Upper lobe of left lung (tissue), 6 donors: Measurements from ENCODE around the gene FMN2. TPM values are rescaled to one million over a fixed set of nuclear protein-coding genes. Genes with fewer than 3 reads are reported as not detected.

ENCODE experiments used
- ATAC-seq, 2 donors: fragments of 200-7000 bp; cut with Tn5 transposase; one replicate each; pipeline ENCODE4 v1.9.1; 2022; ENCODE audit warnings: mild to moderate bottlenecking in 2 of 2, moderate library complexity in 2 of 2; ENCODE audit not compliant: low FRiP score in 2 of 2
- DNase-seq, 2 donors: peaks; one replicate each; pipeline ENCODE4 v3.0.0-alpha.2; 2019 to 2020
- H3K27ac ChIP-seq, 4 donors: fragments of 200-600 bp; sonication (generic); one replicate each; pipeline ENCODE4 v1.5.1; 2016 to 2019
- H3K27me3 ChIP-seq, 4 donors: fragments of 200-600 bp; sonication (generic); one replicate each; pipeline ENCODE4 v1.5.1; 2017 to 2019
- H3K36me3 ChIP-seq, 4 donors: fragments of 200-600 bp; sonication (generic); one replicate each; pipeline ENCODE4 v1.5.1; 2016 to 2019
- H3K4me1 ChIP-seq, 4 donors: fragments of 200-600 bp; sonication (generic); one replicate each; pipeline ENCODE4 v1.5.1; 2018 to 2019
- H3K4me3 ChIP-seq, 4 donors: fragments of 200-600 bp; sonication (generic); one replicate each; pipeline ENCODE4 v1.5.1; 2017 to 2019; ENCODE audit warnings: mild to moderate bottlenecking in 2 of 4, moderate library complexity in 1 of 4
- H3K9me3 ChIP-seq, 4 donors: fragments of 200-600 bp; sonication (generic); one replicate each; pipeline ENCODE4 v1.5.1; 2018 to 2019
- CTCF ChIP-seq, 6 experiments: fragments of 450-650 bp in 4 of 6; fragments of 200-600 bp in 2 of 6; sonication (generic) in 2 of 6; IDR thresholded peaks; one replicate each; pipeline ENCODE4 v1.5.1; 2016 to 2019; ENCODE audit warnings: antibody characterized with exemption in 6 of 6
- EP300 ChIP-seq, 4 donors: sonication (generic); formaldehyde crosslinking; IDR thresholded peaks; one replicate each; pipeline ENCODE4 v1.5.1; 2017; ENCODE audit warnings: antibody characterized with exemption in 4 of 4, control low read depth in 2 of 4
- POLR2A ChIP-seq, 4 donors: fragments of 450-650 bp; IDR thresholded peaks; one replicate each; pipeline ENCODE4 v1.5.1; 2016 to 2017; ENCODE audit warnings: antibody characterized with exemption in 4 of 4, mild to moderate bottlenecking in 2 of 4
- POLR2AphosphoS5 ChIP-seq, 2 donors: sonication (generic); formaldehyde crosslinking; IDR thresholded peaks; one replicate each; pipeline ENCODE4 v1.5.1; 2017; ENCODE audit warnings: antibody characterized with exemption in 2 of 2
- WGBS, 2 donors: methylation state at CpG; one replicate each; pipeline ENCODE4 v1.1.5; 2017 to 2018; 5-methylcytosine and 5-hydroxymethylcytosine counted together
- total RNA-seq, 6 donors: library from RNA; depleted of rRNA in 4 of 6; stranded (reverse); fragments of >200 nt in 4 of 6; gene quantifications; one replicate each; pipeline versions ENCODE4 v1.1.0 to v1.2.1, GENCODE V29; 2016 to 2021
- donor health status: DM: no; HTN: no; CAD: no; lungs with moderate emphysema.
- donor health status: DM: no; HTN: yes; CAD: no; lungs with severe emphysema.

Gene FMN2
- total RNA-seq, 6 donors from 2014 or later = 0.06 to 1.0 (median 0.54) TPM; not detected in 1

DNA sequence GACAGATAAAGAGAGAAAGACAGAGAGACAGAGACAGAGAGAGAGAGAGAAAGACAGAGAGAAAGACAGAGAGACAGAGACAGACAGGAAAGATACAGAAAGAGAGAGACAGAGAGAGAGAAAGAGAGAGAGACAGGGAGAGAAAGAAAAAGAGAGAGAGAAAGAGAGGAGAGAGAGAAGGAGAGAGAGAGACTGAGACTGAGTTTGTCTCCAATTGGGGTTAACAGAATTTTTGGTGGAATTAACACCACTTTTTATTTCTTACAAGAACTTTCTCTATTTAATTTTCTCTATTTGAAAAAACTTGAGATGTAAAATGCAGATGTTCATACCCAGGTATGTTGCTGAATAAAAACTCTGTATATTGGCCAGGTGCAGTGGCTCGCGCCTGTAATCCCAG lies 56.6 kb downstream of the FMN2 start:
- Histone ChIP-seq H3K27ac (no peak overlapping the region), H3K27me3 (no peaks in the 10 kb centered on the region), H3K36me3 (no peaks in the 10 kb centered on the region), H3K4me3 (no peak overlapping the region), H3K4me1 (no peaks in the 10 kb centered on the region), H3K9me3 (no peaks in the 10 kb centered on the region)
- DNase-seq (no peak), ATAC-seq (no peak)
- WGBS, 2 donors = 90 to 95% methylated on average over 2 of the region's 2 CpGs
- TF ChIP-seq POLR2AphosphoS5 (IDR thresholded peaks at IDR 0.05) (no peak), CTCF (IDR thresholded peaks at IDR 0.05) (no peak), POLR2A (IDR thresholded peaks at IDR 0.05) (no peak), EP300 (IDR thresholded peaks at IDR 0.05) (no peak)

DNA sequence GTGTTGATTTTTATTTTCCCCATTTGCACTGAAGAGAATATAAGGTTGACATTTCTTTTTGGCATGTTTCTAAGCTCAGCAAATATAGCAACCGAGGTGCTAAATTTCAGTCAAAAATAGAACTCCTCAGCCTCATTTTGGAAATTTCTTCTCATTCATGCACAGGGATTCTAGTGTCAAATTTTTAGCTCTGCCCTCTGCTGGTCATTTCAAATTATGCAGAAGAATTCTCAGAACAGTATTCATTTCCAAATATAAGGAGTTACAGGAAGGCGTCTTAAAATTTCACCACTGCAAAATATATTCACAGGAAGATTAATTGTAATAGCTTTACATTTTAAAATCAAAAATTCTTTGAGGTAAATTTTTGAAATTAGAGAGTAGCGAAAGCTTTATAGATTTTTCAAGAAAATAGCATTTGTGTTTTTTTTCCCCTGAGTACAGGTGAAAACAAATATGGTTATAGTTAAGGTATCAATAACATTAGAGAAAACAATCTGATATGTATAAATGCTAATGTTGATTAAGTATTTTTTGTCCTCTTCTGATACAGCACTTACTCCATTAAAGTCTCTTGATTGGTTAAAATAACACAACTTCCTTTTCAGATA lies 57.9 kb downstream of the FMN2 start:
- Histone ChIP-seq H3K27me3 (no peaks in the 10 kb centered on the region), H3K4me1 (no peaks in the 10 kb centered on the region), H3K4me3 (no peak overlapping the region), H3K36me3 (no peaks in the 10 kb centered on the region), H3K27ac (no peak overlapping the region), H3K9me3 (no peaks in the 10 kb centered on the region)
- ATAC-seq (no peak), DNase-seq (no peak)
- 38 to 58% methylated on average over 3 of the region's 3 CpGs for WGBS, 2 donors
- TF ChIP-seq CTCF (IDR thresholded peaks at IDR 0.05) = peak in 4 of 6 experiments; percentile 18 to 52 (median 44)
- TF ChIP-seq POLR2AphosphoS5 (IDR thresholded peaks at IDR 0.05) = no peak

GRCh38 chr1:240151136-240151735 lies 59.6 kb downstream of the FMN2 start:
- Histone ChIP-seq H3K36me3 (no peaks in the 10 kb centered on the region), H3K4me3 (no peak overlapping the region), H3K27me3 (no peaks in the 10 kb centered on the region), H3K9me3 (no peaks in the 10 kb centered on the region), H3K27ac (no peak overlapping the region), H3K4me1 (no peaks in the 10 kb centered on the region)
- no peak for ATAC-seq
- 75% methylated on average over 7 of the region's 7 CpGs for WGBS, 2 donors
- TF ChIP-seq CTCF (IDR thresholded peaks at IDR 0.05) = no peak
- TF ChIP-seq POLR2AphosphoS5 (IDR thresholded peaks at IDR 0.05) = no peak
- TF ChIP-seq EP300 (IDR thresholded peaks at IDR 0.05) = no peak
- DNase-seq = no peak

GRCh38 chr1:240152611-240153297 lies 61.1 kb downstream of the FMN2 start:
- DNase-seq (no peak), ATAC-seq (no peak)
- H3K4me1 ChIP-seq = no peaks in the 10 kb centered on the region
- no peak overlapping the region for H3K27ac ChIP-seq
- no peak for TF ChIP-seq POLR2AphosphoS5 (IDR thresholded peaks at IDR 0.05)
- no peak for TF ChIP-seq EP300 (IDR thresholded peaks at IDR 0.05)
- TF ChIP-seq CTCF (IDR thresholded peaks at IDR 0.05) = no peak
- TF ChIP-seq POLR2A (IDR thresholded peaks at IDR 0.05) = no peak
- no peak overlapping the region for H3K4me3 ChIP-seq
- no peaks in the 10 kb centered on the region for H3K27me3 ChIP-seq
- no peaks in the 10 kb centered on the region for H3K9me3 ChIP-seq
- WGBS, 2 donors = 77 to 94% methylated on average over 5 of the region's 5 CpGs
- no peaks in the 10 kb centered on the region for H3K36me3 ChIP-seq
